Uterus (tissue), 4 donors: ENCODE results near the gene CLK3. TPM values are rescaled to one million over a fixed set of nuclear protein-coding genes. Genes with fewer than 3 reads are reported as not detected.

Source experiments
- DNase-seq, 2 donors: peaks; one replicate each; pipeline ENCODE4 v3.0.0-alpha.2; 2019 to 2020
- H3K27ac ChIP-seq, 2 donors: fragments of 200-600 bp; sonication (generic); 1 replicate in 1 of 2; 2 replicates in 1 of 2; pipeline ENCODE4 v1.5.1; 2016 to 2018
- H3K27me3 ChIP-seq, 2 donors: fragments of 200-600 bp; sonication (generic); one replicate each; pipeline ENCODE4 v1.5.1; 2018 to 2019; ENCODE audit warnings: control low read depth in 1 of 2
- H3K36me3 ChIP-seq, 2 donors: fragments of 200-600 bp; sonication (generic); one replicate each; pipeline ENCODE4 v1.5.1; 2019; ENCODE audit warnings: control low read depth in 1 of 2
- H3K4me1 ChIP-seq, 2 donors: fragments of 200-600 bp; sonication (generic); one replicate each; pipeline ENCODE4 v1.5.1; 2018 to 2019; ENCODE audit warnings: control low read depth in 1 of 2
- H3K4me3 ChIP-seq, 2 donors: fragments of 200-600 bp; sonication (generic); 1 replicate in 1 of 2; 2 replicates in 1 of 2; pipeline ENCODE4 v1.5.1; 2018 to 2019; ENCODE audit warnings: mild to moderate bottlenecking in 1 of 2
- H3K9me3 ChIP-seq, 2 donors: fragments of 200-600 bp; sonication (generic); one replicate each; pipeline ENCODE4 v1.5.1; 2019; ENCODE audit warnings: control low read depth in 1 of 2
- CTCF ChIP-seq, 4 experiments: fragments of 200-600 bp in 2 of 4; fragments of 450-650 bp in 2 of 4; sonication (generic) in 2 of 4; IDR thresholded peaks; one replicate each; pipeline ENCODE4 v1.5.1; 2016 to 2019; ENCODE audit warnings: antibody characterized with exemption in 4 of 4, mild to moderate bottlenecking in 2 of 4, moderate library complexity in 1 of 4
- POLR2A ChIP-seq, 2 donors: fragments of 450-650 bp; IDR thresholded peaks; one replicate each; pipeline ENCODE4 v1.6.1; 2016; ENCODE audit warnings: antibody characterized with exemption in 2 of 2, mild to moderate bottlenecking in 1 of 2, moderate library complexity in 1 of 2
- intact Hi-C: fragments of 100-400 bp; cut with DNase I; formaldehyde crosslinking; loops from one replicate; pipeline ENCODE4 v1.15.1; 2023; ENCODE audit warnings: low total_unique reads
- total RNA-seq, 4 donors: library from RNA; depleted of rRNA in 3 of 4; stranded (reverse); fragments of >200 nt in 3 of 4; gene quantifications; one replicate each; pipeline versions ENCODE4 v1.1.0 to v1.2.4, GENCODE V29; 2014 to 2023
- donor health status: DM: yes; HTN: yes; CAD: no.

CLK3 gene
- total RNA-seq, 4 donors from 2014 or later: 33.0 to 90.4 (median 84.2) TPM

GRCh38 chr15:74641151-74641550, 25.5 kb downstream of the CLK3 start:
- intact Hi-C loops: no loop called here
- TF ChIP-seq POLR2A (IDR thresholded peaks at IDR 0.05) (no peak), CTCF (IDR thresholded peaks at IDR 0.05) (no peak)
- DNase-seq: no peak
- no peak overlapping the region for H3K4me3 ChIP-seq
- H3K9me3 ChIP-seq: no peaks in the 10 kb centered on the region
- no peak overlapping the region for H3K27ac ChIP-seq
- H3K36me3 ChIP-seq: no peaks in the 10 kb centered on the region
- peaks cover 0 to 14% of the 10 kb centered on the region in 2 donors for H3K4me1 ChIP-seq
- H3K27me3 ChIP-seq: no peaks in the 10 kb centered on the region

GRCh38 chr15:74642348-74642733, 26.7 kb downstream of the CLK3 start:
- intact Hi-C loops: no loop called here
- TF ChIP-seq POLR2A (IDR thresholded peaks at IDR 0.05) (no peak), CTCF (IDR thresholded peaks at IDR 0.05) (no peak)
- Histone ChIP-seq H3K27ac (peak overlapping the region; percentile 2 to 47), H3K4me1 (peaks cover 0 to 14% of the 10 kb centered on the region in 2 donors), H3K36me3 (no peaks in the 10 kb centered on the region), H3K4me3 (no peak overlapping the region), H3K27me3 (no peaks in the 10 kb centered on the region), H3K9me3 (no peaks in the 10 kb centered on the region)
- no peak for DNase-seq

GRCh38 chr15:74642734-74643664, 27.4 kb downstream of the CLK3 start:
- TF ChIP-seq POLR2A (IDR thresholded peaks at IDR 0.05) (no peak), CTCF (IDR thresholded peaks at IDR 0.05) (no peak)
- no peaks in the 10 kb centered on the region for H3K27me3 ChIP-seq
- H3K4me3 ChIP-seq: no peak overlapping the region
- intact Hi-C loops: no loop called here
- H3K27ac ChIP-seq: peak overlapping the region; percentile 2 to 47
- H3K36me3 ChIP-seq: no peaks in the 10 kb centered on the region
- H3K9me3 ChIP-seq: no peaks in the 10 kb centered on the region
- H3K4me1 ChIP-seq: peaks cover 0 to 14% of the 10 kb centered on the region in 2 donors
- DNase-seq: no peak

- Histone ChIP-seq H3K4me3 (no peak overlapping the region), H3K9me3 (no peaks in the 10 kb centered on the region), H3K27ac (peak overlapping the region; percentile 2 to 47), H3K36me3 (no peaks in the 10 kb centered on the region), H3K27me3 (no peaks in the 10 kb centered on the region), H3K4me1 (peaks cover 0 to 14% of the 10 kb centered on the region in 2 donors)
- DNase-seq: no peak
- TF ChIP-seq CTCF (IDR thresholded peaks at IDR 0.05) (no peak), POLR2A (IDR thresholded peaks at IDR 0.05) (no peak)
- intact Hi-C loops: no loop called here
These were observed 28.1 kb downstream of the CLK3 start for GRCh38 chr15:74643665-74644204.

GRCh38 chr15:74646480-74646879, 30.8 kb downstream of the CLK3 start:
- Histone ChIP-seq H3K36me3 (no peaks in the 10 kb centered on the region), H3K4me1 (peaks cover 0 to 14% of the 10 kb centered on the region in 2 donors), H3K27me3 (no peaks in the 10 kb centered on the region), H3K27ac (no peak overlapping the region), H3K4me3 (no peak overlapping the region), H3K9me3 (no peaks in the 10 kb centered on the region)
- no peak for DNase-seq
- TF ChIP-seq POLR2A (IDR thresholded peaks at IDR 0.05) (no peak), CTCF (IDR thresholded peaks at IDR 0.05) (no peak)
- intact Hi-C loops: no loop called here
